HEK293T (cell line): ENCODE measurements around the gene EPHA2.

Experiments used
- ARNT ChIP-seq: fragments of 450-650 bp; IDR thresholded peaks from 2 replicates; pipeline ENCODE4 v1.6.1; 2017; ENCODE audit warnings: mild to moderate bottlenecking
- FOXM1 ChIP-seq: fragments of 450-650 bp; IDR thresholded peaks from 2 replicates; pipeline ENCODE4 v1.6.1; 2017; ENCODE audit warnings: mild to moderate bottlenecking, borderline replicate concordance
- L3MBTL2 ChIP-seq: fragments of 450-650 bp; conservative IDR thresholded peaks from 2 replicates; pipeline ENCODE4 v1.6.1; 2016; ENCODE audit warnings: mild to moderate bottlenecking
- NFRKB ChIP-seq: fragments of 450-650 bp; IDR thresholded peaks from 2 replicates; pipeline ENCODE4 v1.6.1; 2016; ENCODE audit warnings: mild to moderate bottlenecking, moderate library complexity
- SP1 ChIP-seq: fragments of 450-650 bp; IDR thresholded peaks from 2 replicates; pipeline ENCODE4 v1.6.1; 2017

- no peak for TF ChIP-seq FOXM1
- no peak for TF ChIP-seq ARNT
- no peak for TF ChIP-seq L3MBTL2
- no peak for TF ChIP-seq SP1
- TF ChIP-seq NFRKB = no peak
Observed at GRCh38 chr1:16153999-16154673, 1.7 kb downstream of the EPHA2 start.
